GM18505 (cell line): Measurements from ENCODE around the gene NCLN.
"Not testable (repeated sequence)": the region's sequence is repeated elsewhere in the genome, so short reads cannot be mapped to it uniquely, and the experiment has no call there.

ENCODE experiments used
- ATAC-seq: cut with Tn5 transposase; IDR thresholded peaks from one replicate; pipeline ENCODE4 v1.9.1; 2021; ENCODE audit not compliant: unreplicated experiment
- POLR2A ChIP-seq: IDR thresholded peaks from 4 replicates; pipeline ENCODE4 v1.6.1; 2011; ENCODE audit warnings: borderline replicate concordance; ENCODE audit not compliant: insufficient read depth, insufficient read length; ENCODE audit errors: extremely low read depth

The NCLN gene

GRCh38 chr19:3179739-3180293 lies 5.9 kb upstream of the NCLN start:
- TF ChIP-seq POLR2A, result no peak
- no peak for ATAC-seq

- TF ChIP-seq POLR2A, result no peak
- ATAC-seq, result no peak
These were observed 1.7 kb upstream of the NCLN start for GRCh38 chr19:3183721-3184641.

- no peak for ATAC-seq
- TF ChIP-seq POLR2A, result no peak
These were observed 776 bp upstream of the NCLN start for GRCh38 chr19:3184847-3185460.

- peak; percentile 6 for ATAC-seq
- no peak for TF ChIP-seq POLR2A
These were observed 494 bp downstream of the NCLN start for GRCh38 chr19:3186160-3186688.

GRCh38 chr19:3186891-3187661 lies 1.3 kb downstream of the NCLN start:
- no peak for TF ChIP-seq POLR2A
- no peak for ATAC-seq

DNA sequence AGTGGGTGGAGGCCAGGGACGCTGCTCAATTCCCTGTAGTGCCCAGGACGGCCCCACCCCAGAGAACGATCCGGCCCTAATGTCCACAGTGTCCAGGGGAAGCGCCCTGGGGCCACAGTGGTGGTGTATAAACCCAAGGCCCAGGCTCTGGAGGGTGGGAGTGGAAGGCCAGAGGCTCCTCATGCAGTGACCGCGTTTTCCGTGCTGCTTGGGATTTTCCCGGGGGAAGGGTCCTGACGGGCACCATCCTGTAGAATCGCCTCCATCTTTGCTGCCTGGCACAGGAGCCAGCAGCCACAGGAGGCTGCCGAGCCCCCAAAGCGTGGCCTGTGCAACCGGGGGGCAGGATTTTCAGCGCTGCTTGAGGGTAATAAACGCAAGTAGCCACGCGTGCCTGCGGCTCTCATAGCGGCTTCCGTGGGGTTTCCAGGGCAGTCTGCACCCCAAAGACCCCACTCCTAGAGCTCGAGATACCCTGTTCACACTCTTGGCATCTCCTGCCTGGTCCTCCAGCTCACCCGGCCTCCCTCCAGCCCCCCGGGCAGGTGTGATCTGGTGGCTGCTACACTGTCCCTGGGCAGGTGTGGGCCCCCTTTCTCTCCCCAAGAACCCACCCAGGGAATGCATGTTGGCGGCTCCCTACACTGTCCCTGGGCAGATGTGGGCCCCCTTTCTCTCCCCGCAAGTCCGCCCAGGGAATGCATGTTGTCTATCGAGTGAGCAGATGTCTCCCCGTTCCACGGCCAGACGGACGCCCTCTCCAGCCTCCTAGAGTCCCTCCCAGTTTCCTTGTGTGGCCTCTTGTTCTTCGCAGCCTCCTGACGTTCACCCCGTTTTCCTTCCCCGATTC lies 2.2 kb downstream of the NCLN start:
- no peak for ATAC-seq
- no peak for TF ChIP-seq POLR2A

DNA sequence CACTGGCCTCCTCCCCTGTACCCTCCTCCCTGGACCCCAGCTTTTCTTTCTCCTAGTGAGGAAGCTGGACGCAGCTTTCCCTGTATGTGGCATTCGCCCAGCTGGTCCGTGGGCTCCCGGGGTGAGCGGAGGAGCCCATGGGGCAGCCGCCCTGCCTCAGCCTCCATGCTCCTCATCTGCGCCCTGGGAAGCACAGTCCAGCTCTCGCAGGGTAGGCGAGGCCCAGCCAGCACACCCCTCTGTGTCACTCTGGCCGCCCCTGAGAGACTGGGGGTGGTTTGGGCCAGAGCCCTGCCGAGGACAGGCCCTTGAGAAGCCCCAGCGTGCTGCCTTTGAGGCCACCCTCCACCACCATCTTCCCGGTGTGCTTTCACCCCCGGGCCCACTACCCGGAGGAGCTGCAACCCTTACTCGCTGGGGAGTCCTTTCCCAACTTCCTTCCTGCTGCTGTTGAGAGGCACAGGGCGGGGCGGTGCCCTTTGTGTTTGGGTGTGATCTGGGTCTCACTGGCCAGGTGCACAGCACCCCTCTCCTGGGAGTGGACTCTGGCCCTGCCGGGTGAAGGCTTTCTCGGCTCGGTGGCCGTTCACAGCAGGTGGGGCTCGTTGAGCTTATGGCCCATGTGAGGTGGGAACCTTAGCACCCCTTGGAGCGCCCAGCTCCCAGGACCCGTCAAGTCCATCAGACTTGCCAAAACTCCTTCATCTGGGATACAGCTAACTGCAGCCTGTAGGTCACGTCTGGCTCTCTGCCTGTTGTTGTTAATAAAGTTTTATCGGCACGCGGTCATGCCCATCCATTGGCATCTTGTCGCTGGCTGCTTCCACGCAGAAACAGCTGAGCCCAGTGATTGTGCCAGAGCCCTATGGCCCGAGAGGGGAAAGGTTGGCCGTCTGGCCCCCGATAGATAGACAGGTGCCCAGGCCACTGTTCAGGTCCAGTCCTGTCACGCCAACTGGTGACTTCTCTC lies 3.2 kb downstream of the NCLN start:
- ATAC-seq, result no peak
- no peak for TF ChIP-seq POLR2A

DNA sequence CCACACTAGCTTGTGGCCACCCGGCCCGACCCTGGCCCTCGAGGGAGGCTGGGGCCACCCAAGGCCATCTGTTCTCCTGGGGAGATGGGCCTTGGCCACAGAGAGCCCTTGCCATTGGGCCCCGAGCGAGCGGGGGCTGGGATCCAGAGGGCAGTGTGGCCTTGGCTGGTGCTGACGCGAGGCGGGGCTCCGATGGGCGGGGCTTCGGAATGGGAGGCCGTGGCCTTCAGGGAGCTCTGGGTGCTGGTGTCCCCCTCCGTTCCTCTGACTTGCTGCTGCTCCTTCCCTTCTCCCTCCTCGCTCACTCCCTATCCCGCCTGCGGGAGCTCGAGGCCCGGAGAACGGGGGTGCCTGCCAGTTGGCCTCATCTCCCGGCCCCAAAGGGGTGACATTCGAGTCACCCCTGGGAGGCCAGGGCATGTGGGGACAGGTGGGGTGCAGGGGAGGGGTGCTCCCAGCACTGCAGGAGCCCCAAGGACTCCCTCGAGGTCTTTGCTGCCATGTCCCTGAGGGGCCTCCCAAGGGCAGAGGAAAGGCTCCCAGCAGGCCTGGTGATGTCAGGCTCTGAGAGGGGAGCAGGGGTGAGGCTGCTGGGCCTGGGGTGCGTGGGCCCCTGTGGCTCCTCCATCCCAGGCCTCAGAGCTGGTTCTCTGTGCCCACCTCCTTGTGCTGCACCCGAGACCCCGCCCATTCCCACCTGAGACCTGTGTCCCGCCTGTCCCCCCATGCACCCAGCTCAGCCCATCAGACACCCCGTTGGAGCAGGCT lies 4.2 kb downstream of the NCLN start:
- no peak for TF ChIP-seq POLR2A
- ATAC-seq, result no peak

DNA sequence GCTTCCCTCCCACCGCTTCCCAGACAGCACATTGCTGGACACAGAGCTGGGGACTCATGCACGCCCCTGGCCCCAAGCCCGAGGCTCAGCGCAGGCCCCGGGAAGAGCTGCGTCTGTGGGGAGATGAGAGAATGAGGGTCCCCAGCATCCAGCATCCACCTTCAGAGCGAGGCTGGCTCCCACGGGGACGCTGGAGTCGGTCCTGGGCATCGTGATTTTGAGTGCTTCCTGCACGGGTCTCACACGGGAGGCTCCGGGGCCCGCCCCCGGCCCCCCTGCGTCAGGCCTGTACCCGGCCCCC lies 4.7 kb downstream of the NCLN start:
- ATAC-seq, result no peak
- TF ChIP-seq POLR2A, result no peak

- TF ChIP-seq POLR2A, result no peak
- ATAC-seq, result no peak
These were observed 5.4 kb downstream of the NCLN start for GRCh38 chr19:3190921-3191805.

DNA sequence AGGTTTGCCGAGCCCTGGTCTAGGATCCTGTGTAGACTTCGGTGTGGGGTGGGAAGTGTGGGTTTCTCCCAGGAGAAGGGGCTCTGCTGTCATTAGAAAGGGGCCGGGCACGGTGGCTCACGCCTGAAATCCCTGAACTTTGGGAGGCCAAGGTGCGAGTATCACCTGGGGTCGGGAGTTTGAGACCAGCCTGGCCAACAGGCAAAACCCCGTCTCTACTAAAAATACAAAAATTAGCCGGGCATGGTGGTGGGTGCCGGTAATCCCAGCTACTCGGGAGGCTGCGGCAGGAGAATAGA lies 6.0 kb downstream of the NCLN start:
- ATAC-seq, result not testable (repeated sequence)
